ENCODE measurements around the gene CALML5. TPM values are rescaled to one million over a fixed set of nuclear protein-coding genes. Genes with fewer than 3 reads are reported as not detected.

Gene CALML5
- total and polyA plus RNA-seq, 2 donors (not counting 1 experiment from before 2014, with no cell fraction given): not detected

DNA sequence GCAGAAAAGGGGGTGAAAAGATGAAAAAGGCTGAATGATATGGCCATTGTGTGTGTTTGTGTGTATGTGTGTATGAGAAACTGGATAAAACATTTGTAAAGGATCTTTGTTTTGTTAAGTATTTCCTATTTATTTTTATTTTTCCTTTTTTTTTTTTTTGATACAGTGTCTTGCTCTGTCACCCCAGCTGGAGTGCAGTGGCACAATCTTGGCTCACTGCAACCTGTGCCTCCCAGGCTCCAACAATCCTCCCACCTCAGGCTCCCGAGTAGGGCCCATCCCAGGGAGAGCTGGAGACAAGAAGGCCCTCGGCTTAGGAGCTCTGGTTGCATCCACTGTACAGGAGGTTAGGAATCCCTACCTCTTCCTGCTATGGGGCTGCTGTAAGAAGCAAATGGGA, 6.9 kb upstream of the CALML5 start:
- H3K79me2 ChIP-seq (ENCODE audit: control insufficient read depth, insufficient read depth, low read length): no peaks in the 10 kb centered on the region
- H3K36me3 ChIP-seq (ENCODE audit: control insufficient read depth, insufficient read depth, low read length): no peaks in the 10 kb centered on the region
- no peaks in the 10 kb centered on the region for H4K20me1 ChIP-seq (ENCODE audit: control insufficient read depth, extremely low read depth, insufficient read depth, low read length)
- H3K27ac ChIP-seq (ENCODE audit: insufficient read depth, low read length): no peak overlapping the region
- no peak for DNase-seq (ENCODE audit: low read depth in 2 of 2)
- no peaks in the 10 kb centered on the region for H3K4me1 ChIP-seq (ENCODE audit: control insufficient read depth, extremely low read depth, insufficient read depth, low read length)
- no peak overlapping the region for H3K9ac ChIP-seq (ENCODE audit: insufficient read depth, low read length)
- H3K4me2 ChIP-seq (ENCODE audit: extremely low read depth, insufficient read depth, low read length): no peak overlapping the region
- H3K9me3 ChIP-seq (ENCODE audit: control insufficient read depth, insufficient read depth, low read depth, low read length): no peaks in the 10 kb centered on the region
- no peak overlapping the region for H2AFZ ChIP-seq (ENCODE audit: low read length)
- peaks cover 21% of the 10 kb centered on the region for H3K27me3 ChIP-seq (ENCODE audit: control insufficient read depth, insufficient read depth, low read length)
- H3K4me3 ChIP-seq (replicated peaks in 1 of 4; ENCODE audit: control extremely low read depth in 1 of 4, insufficient read depth in 1 of 4, low read depth in 3 of 4, low read length in 4 of 4): no peak overlapping the region
- TF ChIP-seq CTCF (conservative IDR thresholded peaks at IDR 0.05 in 1 of 2, IDR thresholded peaks at IDR 0.05 in 1 of 2; ENCODE audit: low read depth in 1 of 2, low read length in 2 of 2): no peak
- TF ChIP-seq EZH2 (IDR thresholded peaks at IDR 0.05; ENCODE audit: low read length, missing control alignments): no peak

GRCh38 chr10:5504146-5505072, 5.0 kb upstream of the CALML5 start:
- H3K9me3 ChIP-seq (ENCODE audit: control insufficient read depth, insufficient read depth, low read depth, low read length): no peaks in the 10 kb centered on the region
- no peak for DNase-seq (ENCODE audit: low read depth in 2 of 2)
- no peaks in the 10 kb centered on the region for H4K20me1 ChIP-seq (ENCODE audit: control insufficient read depth, extremely low read depth, insufficient read depth, low read length)
- no peak overlapping the region for H3K9ac ChIP-seq (ENCODE audit: insufficient read depth, low read length)
- no peaks in the 10 kb centered on the region for H3K36me3 ChIP-seq (ENCODE audit: control insufficient read depth, insufficient read depth, low read length)
- H3K4me3 ChIP-seq (replicated peaks in 1 of 4; ENCODE audit: control extremely low read depth in 1 of 4, insufficient read depth in 1 of 4, low read depth in 3 of 4, low read length in 4 of 4): no peak overlapping the region
- H3K4me1 ChIP-seq (ENCODE audit: control insufficient read depth, extremely low read depth, insufficient read depth, low read length): no peaks in the 10 kb centered on the region
- H2AFZ ChIP-seq (ENCODE audit: low read length): no peak overlapping the region
- H3K27me3 ChIP-seq (ENCODE audit: control insufficient read depth, insufficient read depth, low read length): peaks cover 18% of the 10 kb centered on the region
- no peak overlapping the region for H3K4me2 ChIP-seq (ENCODE audit: extremely low read depth, insufficient read depth, low read length)
- no peak for TF ChIP-seq EZH2 (IDR thresholded peaks at IDR 0.05; ENCODE audit: low read length, missing control alignments)
- no peak for TF ChIP-seq CTCF (conservative IDR thresholded peaks at IDR 0.05 in 1 of 2, IDR thresholded peaks at IDR 0.05 in 1 of 2; ENCODE audit: low read depth in 1 of 2, low read length in 2 of 2)
- no peak overlapping the region for H3K27ac ChIP-seq (ENCODE audit: insufficient read depth, low read length)
- H3K79me2 ChIP-seq (ENCODE audit: control insufficient read depth, insufficient read depth, low read length): no peaks in the 10 kb centered on the region

DNA sequence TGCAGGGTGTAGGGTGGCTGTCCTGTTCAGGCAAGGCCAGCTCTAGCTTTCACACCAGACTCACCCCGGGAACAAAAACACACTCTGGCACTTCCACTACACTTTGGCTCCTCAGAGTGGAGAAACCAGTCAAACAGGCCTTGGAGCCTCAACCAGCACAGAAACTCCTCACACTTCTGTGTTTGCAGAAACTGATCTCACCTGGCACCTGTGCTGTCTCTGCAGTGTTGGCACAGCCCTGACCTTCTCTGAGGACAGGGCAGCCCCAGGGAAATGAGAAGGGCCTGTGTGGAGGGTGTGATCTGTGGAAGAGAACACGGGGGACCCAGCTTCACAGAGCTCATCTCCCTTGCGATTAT, 4.1 kb upstream of the CALML5 start:
- DNase-seq (ENCODE audit: low read depth in 2 of 2): no peak
- Histone ChIP-seq H3K4me3 (replicated peaks in 1 of 4; ENCODE audit: control extremely low read depth in 1 of 4, insufficient read depth in 1 of 4, low read depth in 3 of 4, low read length in 4 of 4) (no peak overlapping the region), H3K27ac (ENCODE audit: insufficient read depth, low read length) (no peak overlapping the region), H3K9me3 (ENCODE audit: control insufficient read depth, insufficient read depth, low read depth, low read length) (no peaks in the 10 kb centered on the region), H3K36me3 (ENCODE audit: control insufficient read depth, insufficient read depth, low read length) (no peaks in the 10 kb centered on the region), H3K4me2 (ENCODE audit: extremely low read depth, insufficient read depth, low read length) (no peak overlapping the region), H4K20me1 (ENCODE audit: control insufficient read depth, extremely low read depth, insufficient read depth, low read length) (no peaks in the 10 kb centered on the region), H2AFZ (ENCODE audit: low read length) (no peak overlapping the region), H3K27me3 (ENCODE audit: control insufficient read depth, insufficient read depth, low read length) (peaks cover 18% of the 10 kb centered on the region), H3K79me2 (ENCODE audit: control insufficient read depth, insufficient read depth, low read length) (no peaks in the 10 kb centered on the region), H3K4me1 (ENCODE audit: control insufficient read depth, extremely low read depth, insufficient read depth, low read length) (no peaks in the 10 kb centered on the region), H3K9ac (ENCODE audit: insufficient read depth, low read length) (no peak overlapping the region)
- TF ChIP-seq CTCF (conservative IDR thresholded peaks at IDR 0.05 in 1 of 2, IDR thresholded peaks at IDR 0.05 in 1 of 2; ENCODE audit: low read depth in 1 of 2, low read length in 2 of 2) (no peak), EZH2 (IDR thresholded peaks at IDR 0.05; ENCODE audit: low read length, missing control alignments) (no peak)
